ENCODE measurements around the gene LRRC19. TPM values are rescaled to one million over a fixed set of nuclear protein-coding genes. Genes with fewer than 3 reads are reported as not detected.

LRRC19 gene
- total RNA-seq, 2 experiments from 2014 or later = not detected

GRCh38 chr9:27042476-27042875 lies 37.0 kb upstream of the LRRC19 start:
- no peak for ATAC-seq (ENCODE audit: poor library complexity)
- CTCF ChIA-PET = no interaction called here
- no peaks in the 10 kb centered on the region for H3K27me3 Mint-ChIP-seq

GRCh38 chr9:27041746-27042145 lies 36.3 kb upstream of the LRRC19 start:
- H3K36me3 Mint-ChIP-seq (ENCODE audit: low read depth) = peaks cover 15% of the 10 kb centered on the region
- TF ChIP-seq CTCF (IDR thresholded peaks at IDR 0.05) = no peak
- ChIA-PET POLR2A (no interaction called here), CTCF (interaction anchor here (0.6 kb wide), 1 partner anchor 214 kb away, joined by 4 read pairs; no protein-coding TSS in a partner anchor)
- H3K9me3 ChIP-seq (ENCODE audit: control insufficient read depth in 1 of 2, insufficient read depth in 1 of 2, low read length in 2 of 2) = no peaks in the 10 kb centered on the region
- no peak overlapping the region for H3K4me3 ChIP-seq (ENCODE audit: low read length)
- intact Hi-C loops (cut with DNase I, micrococcal nuclease) = no loop called here
- no peaks in the 10 kb centered on the region for H3K27me3 ChIP-seq (ENCODE audit: control insufficient read depth in 1 of 2, insufficient read depth in 2 of 2, low read length in 2 of 2)
- no peaks in the 10 kb centered on the region for H3K4me1 Mint-ChIP-seq (ENCODE audit: low read depth)
- no peaks in the 10 kb centered on the region for H3K27me3 Mint-ChIP-seq
- no peaks in the 10 kb centered on the region for H3K9me3 Mint-ChIP-seq
- H3K36me3 ChIP-seq (ENCODE audit: insufficient read depth, low read length) = no peaks in the 10 kb centered on the region
- no peak overlapping the region for H3K27ac Mint-ChIP-seq
- H3K27ac ChIP-seq (ENCODE audit: low read depth in 1 of 2, low read length in 2 of 2) = no peak overlapping the region
- H3K4me1 ChIP-seq (ENCODE audit: insufficient read depth, low read length) = no peaks in the 10 kb centered on the region
- no peak overlapping the region for H3K4me3 Mint-ChIP-seq
- DNase-seq = no peak
- no peak for ATAC-seq (ENCODE audit: poor library complexity)

More at GRCh38 chr9:27042476-27042875, 37.0 kb upstream of the LRRC19 start:
- Histone ChIP-seq H3K4me3 (ENCODE audit: low read length) (no peak overlapping the region), H3K27me3 (ENCODE audit: control insufficient read depth in 1 of 2, insufficient read depth in 2 of 2, low read length in 2 of 2) (no peaks in the 10 kb centered on the region), H3K9me3 (ENCODE audit: control insufficient read depth in 1 of 2, insufficient read depth in 1 of 2, low read length in 2 of 2) (no peaks in the 10 kb centered on the region), H3K36me3 (ENCODE audit: insufficient read depth, low read length) (no peaks in the 10 kb centered on the region), H3K4me1 (ENCODE audit: insufficient read depth, low read length) (no peaks in the 10 kb centered on the region), H3K27ac (ENCODE audit: low read depth in 1 of 2, low read length in 2 of 2) (no peak overlapping the region)
- no peaks in the 10 kb centered on the region for H3K9me3 Mint-ChIP-seq
- H3K36me3 Mint-ChIP-seq (ENCODE audit: low read depth) = peaks cover 9% of the 10 kb centered on the region
- POLR2A ChIA-PET = no interaction called here
- H3K27ac Mint-ChIP-seq = no peak overlapping the region
- intact Hi-C loops (cut with DNase I, micrococcal nuclease) = no loop called here
- no peak for TF ChIP-seq CTCF (IDR thresholded peaks at IDR 0.05)
- no peak for DNase-seq
- H3K4me1 Mint-ChIP-seq (ENCODE audit: low read depth) = no peaks in the 10 kb centered on the region
- H3K4me3 Mint-ChIP-seq = no peak overlapping the region

- CTCF ChIA-PET = no interaction called here
Observed at GRCh38 chr9:27037499-27037898, 32.0 kb upstream of the LRRC19 start.

More at GRCh38 chr9:27037499-27037898, 32.0 kb upstream of the LRRC19 start:
- no peaks in the 10 kb centered on the region for H3K4me1 ChIP-seq (ENCODE audit: insufficient read depth, low read length)
- Mint-ChIP-seq H3K4me1 (ENCODE audit: low read depth) (no peaks in the 10 kb centered on the region), H3K4me3 (no peak overlapping the region), H3K9me3 (no peaks in the 10 kb centered on the region), H3K36me3 (ENCODE audit: low read depth) (peaks cover 19% of the 10 kb centered on the region), H3K27ac (no peak overlapping the region), H3K27me3 (no peaks in the 10 kb centered on the region)
- no peaks in the 10 kb centered on the region for H3K9me3 ChIP-seq (ENCODE audit: control insufficient read depth in 1 of 2, insufficient read depth in 1 of 2, low read length in 2 of 2)
- no peak for DNase-seq
- ATAC-seq (ENCODE audit: poor library complexity) = no peak
- intact Hi-C loops (cut with DNase I, micrococcal nuclease) = no loop called here
- no peak for TF ChIP-seq CTCF (IDR thresholded peaks at IDR 0.05)
- POLR2A ChIA-PET = no interaction called here
- no peak overlapping the region for H3K27ac ChIP-seq (ENCODE audit: low read depth in 1 of 2, low read length in 2 of 2)
- H3K36me3 ChIP-seq (ENCODE audit: insufficient read depth, low read length) = no peaks in the 10 kb centered on the region
- H3K4me3 ChIP-seq (ENCODE audit: low read length) = no peak overlapping the region
- H3K27me3 ChIP-seq (ENCODE audit: control insufficient read depth in 1 of 2, insufficient read depth in 2 of 2, low read length in 2 of 2) = no peaks in the 10 kb centered on the region

Data from CD4-positive, alpha-beta T cell (primary cell).